K562 (cell line): ENCODE data around the gene RNF44. TPM values are rescaled to one million over a fixed set of nuclear protein-coding genes. Genes with fewer than 3 reads are reported as not detected.

ENCODE experiments used
- BCOR ChIP-seq: fragments of 450-650 bp; IDR thresholded peaks from 2 replicates; pipeline ENCODE4 v1.6.1; 2016
- CTBP1 ChIP-seq: fragments of 450-650 bp; IDR thresholded peaks from 2 replicates; pipeline ENCODE4 v1.6.1; 2016; ENCODE audit warnings: borderline replicate concordance
- DDX20 ChIP-seq: fragments of 450-650 bp; IDR thresholded peaks from 2 replicates; pipeline ENCODE4 v1.6.1; 2016; ENCODE audit warnings: missing genetic modification characterization, low read depth, mild to moderate bottlenecking, missing compliant biosample characterization, moderate library complexity
- HBP1 ChIP-seq: fragments of 450-650 bp; formaldehyde crosslinking; IDR thresholded peaks from 2 replicates; pipeline ENCODE4 v1.4.0; 2022; ENCODE audit warnings: missing genetic modification characterization
- NCOA6 ChIP-seq: fragments of 450-650 bp; IDR thresholded peaks from 2 replicates; pipeline ENCODE4 v1.6.1; 2017; ENCODE audit warnings: mild to moderate bottlenecking
- RAD21 ChIP-seq, 2 experiments: fragments of 250-450 bp in 1 of 2; fragments of 450-650 bp in 1 of 2; sonication (Bioruptor Pico) in 1 of 2; formaldehyde crosslinking in 1 of 2; IDR thresholded peaks in 1 of 2; conservative IDR thresholded peaks in 1 of 2; 2 replicates each; pipeline versions ENCODE4 v1.4.0 to v1.8.0; 2020 to 2022; ENCODE audit warnings: mild to moderate bottlenecking in 2 of 2, moderate library complexity in 1 of 2
- RBM25 ChIP-seq: fragments of 200-400 bp; formaldehyde crosslinking; IDR thresholded peaks from 2 replicates; pipeline ENCODE4 v1.6.1; 2018; ENCODE audit warnings: low read length, low read depth, moderate library complexity; ENCODE audit not compliant: severe bottlenecking
- SMAD2 ChIP-seq: fragments of 150-350 bp; IDR thresholded peaks from 2 replicates; pipeline ENCODE4 v1.6.1; 2014; ENCODE audit warnings: low read depth, mild to moderate bottlenecking, low read length
- SMARCA5 ChIP-seq: fragments of 450-650 bp; IDR thresholded peaks from 2 replicates; pipeline ENCODE4 v1.6.1; 2016
- SMC3 ChIP-seq: conservative IDR thresholded peaks from 2 replicates; pipeline ENCODE4 v1.6.1; 2011; ENCODE audit warnings: low read depth, low read length, improper control_type of control experiment; ENCODE audit not compliant: insufficient read depth
- TRIM28 ChIP-seq: fragments of 450-650 bp; IDR thresholded peaks from 2 replicates; pipeline ENCODE4 v1.6.1; 2017
- ZNF764 ChIP-seq: fragments of 250-450 bp; sonication (Bioruptor Pico); IDR thresholded peaks from 2 replicates; pipeline ENCODE4 v1.4.0; 2020; ENCODE audit warnings: low read depth, mild to moderate bottlenecking, moderate library complexity
- polyA plus RNA-seq, 8 experiments: library from polyadenylated mRNA; depleted of rRNA in 4 of 8; stranded (reverse) in 5 of 8; unstranded in 3 of 8; fragments of >200 nt; fragmentation: Nextera tagmentation in 2 of 8; fragmentation: Illumina TruSeq in 1 of 8; extraction: Ambion mirVana in 2 of 8; extraction: Trizol in 1 of 8; gene quantifications; 2 replicates each; pipeline versions ENCODE4 v1.2.1 to v1.2.3, GENCODE V29; 2011 to 2014; ENCODE audit warnings: inconsistent platforms in 1 of 8, missing spikeins in 1 of 8
- total RNA-seq, 7 experiments: library from RNA; depleted of rRNA in 6 of 7; stranded (reverse); fragments of >200 nt in 6 of 7; fragmentation: Illumina TruSeq in 2 of 7; extraction: Trizol in 2 of 7; gene quantifications; 2 replicates each; pipeline versions ENCODE4 v1.2.1 to v1.2.3, GENCODE V29; 2011 to 2021; ENCODE audit warnings: low replicate concordance in 1 of 7
- TF ChIP-seq, protein P1 (sequence below), 2 experiments: fragments of 250-450 bp in 1 of 2; fragments of 450-650 bp in 1 of 2; sonication (Bioruptor Pico) in 1 of 2; IDR thresholded peaks; 2 replicates each; pipeline versions ENCODE4 v1.6.1 to v1.8.0; 2016 to 2021; ENCODE audit warnings: mild to moderate bottlenecking in 2 of 2, moderate library complexity in 2 of 2, missing compliant biosample characterization in 1 of 2, missing genetic modification characterization in 1 of 2
- TF ChIP-seq, protein P2 (sequence below): IDR thresholded peaks from 2 replicates; pipeline ENCODE4 v1.6.1; 2016; ENCODE audit warnings: missing genetic modification characterization, missing compliant biosample characterization
- TF ChIP-seq, protein P3 (sequence below), 2 experiments: fragments of 450-650 bp in 1 of 2; sonication (generic) in 1 of 2; formaldehyde crosslinking in 1 of 2; IDR thresholded peaks; 2 replicates each; pipeline versions ENCODE4 v1.7.1 to v1.9.0; 2016 to 2022; ENCODE audit warnings: inconsistent platforms in 1 of 2, mild to moderate bottlenecking in 1 of 2, missing genetic modification reagents in 1 of 2

RNF44 gene
- total and polyA plus RNA-seq, 9 of the 15 experiments (the other 6 are each of a cell fraction or from before 2014, with no cell fraction given): 1.6 to 82.6 (median 7.4) TPM

- peak; percentile 93 for TF ChIP-seq ZNF764 (CRISPR knock-in tag)
- no peak for TF ChIP-seq DDX20
- TF ChIP-seq RBM25: peak; percentile 20
- TF ChIP-seq SMARCA5: 0 out of 2 replicates have a peak, but pooled peaks have one; percentile 18
- TF ChIP-seq, protein P1, sequence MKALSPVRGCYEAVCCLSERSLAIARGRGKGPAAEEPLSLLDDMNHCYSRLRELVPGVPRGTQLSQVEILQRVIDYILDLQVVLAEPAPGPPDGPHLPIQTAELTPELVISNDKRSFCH (CRISPR knock-in tag; IDR thresholded peaks at IDR 0.05): no peak
- TF ChIP-seq, protein P1 (tag; IDR thresholded peaks at IDR 0.05): no peak
- TF ChIP-seq CTBP1: peak; percentile 76
- peak in 1 of 2 experiments; percentile 69; a peak in 3 of 4 replicates for TF ChIP-seq RAD21 (CRISPR knock-in tag; conservative IDR thresholded peaks at IDR 0.05 in 1 of 2, IDR thresholded peaks at IDR 0.05 in 1 of 2)
- TF ChIP-seq HBP1 (CRISPR knock-in tag): no peak
- TF ChIP-seq TRIM28: no peak
- TF ChIP-seq, protein P2, sequence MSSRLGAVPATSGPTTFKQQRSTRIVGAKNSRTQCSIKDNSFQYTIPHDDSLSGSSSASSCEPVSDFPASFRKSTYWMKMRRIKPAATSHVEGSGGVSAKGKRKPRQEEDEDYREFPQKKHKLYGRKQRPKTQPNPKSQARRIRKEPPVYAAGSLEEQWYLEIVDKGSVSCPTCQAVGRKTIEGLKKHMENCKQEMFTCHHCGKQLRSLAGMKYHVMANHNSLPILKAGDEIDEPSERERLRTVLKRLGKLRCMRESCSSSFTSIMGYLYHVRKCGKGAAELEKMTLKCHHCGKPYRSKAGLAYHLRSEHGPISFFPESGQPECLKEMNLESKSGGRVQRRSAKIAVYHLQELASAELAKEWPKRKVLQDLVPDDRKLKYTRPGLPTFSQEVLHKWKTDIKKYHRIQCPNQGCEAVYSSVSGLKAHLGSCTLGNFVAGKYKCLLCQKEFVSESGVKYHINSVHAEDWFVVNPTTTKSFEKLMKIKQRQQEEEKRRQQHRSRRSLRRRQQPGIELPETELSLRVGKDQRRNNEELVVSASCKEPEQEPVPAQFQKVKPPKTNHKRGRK (tag): no peak
- TF ChIP-seq BCOR: no peak; the same call in 1 of the 2 replicates
- TF ChIP-seq SMAD2: no peak
- TF ChIP-seq, protein P3, sequence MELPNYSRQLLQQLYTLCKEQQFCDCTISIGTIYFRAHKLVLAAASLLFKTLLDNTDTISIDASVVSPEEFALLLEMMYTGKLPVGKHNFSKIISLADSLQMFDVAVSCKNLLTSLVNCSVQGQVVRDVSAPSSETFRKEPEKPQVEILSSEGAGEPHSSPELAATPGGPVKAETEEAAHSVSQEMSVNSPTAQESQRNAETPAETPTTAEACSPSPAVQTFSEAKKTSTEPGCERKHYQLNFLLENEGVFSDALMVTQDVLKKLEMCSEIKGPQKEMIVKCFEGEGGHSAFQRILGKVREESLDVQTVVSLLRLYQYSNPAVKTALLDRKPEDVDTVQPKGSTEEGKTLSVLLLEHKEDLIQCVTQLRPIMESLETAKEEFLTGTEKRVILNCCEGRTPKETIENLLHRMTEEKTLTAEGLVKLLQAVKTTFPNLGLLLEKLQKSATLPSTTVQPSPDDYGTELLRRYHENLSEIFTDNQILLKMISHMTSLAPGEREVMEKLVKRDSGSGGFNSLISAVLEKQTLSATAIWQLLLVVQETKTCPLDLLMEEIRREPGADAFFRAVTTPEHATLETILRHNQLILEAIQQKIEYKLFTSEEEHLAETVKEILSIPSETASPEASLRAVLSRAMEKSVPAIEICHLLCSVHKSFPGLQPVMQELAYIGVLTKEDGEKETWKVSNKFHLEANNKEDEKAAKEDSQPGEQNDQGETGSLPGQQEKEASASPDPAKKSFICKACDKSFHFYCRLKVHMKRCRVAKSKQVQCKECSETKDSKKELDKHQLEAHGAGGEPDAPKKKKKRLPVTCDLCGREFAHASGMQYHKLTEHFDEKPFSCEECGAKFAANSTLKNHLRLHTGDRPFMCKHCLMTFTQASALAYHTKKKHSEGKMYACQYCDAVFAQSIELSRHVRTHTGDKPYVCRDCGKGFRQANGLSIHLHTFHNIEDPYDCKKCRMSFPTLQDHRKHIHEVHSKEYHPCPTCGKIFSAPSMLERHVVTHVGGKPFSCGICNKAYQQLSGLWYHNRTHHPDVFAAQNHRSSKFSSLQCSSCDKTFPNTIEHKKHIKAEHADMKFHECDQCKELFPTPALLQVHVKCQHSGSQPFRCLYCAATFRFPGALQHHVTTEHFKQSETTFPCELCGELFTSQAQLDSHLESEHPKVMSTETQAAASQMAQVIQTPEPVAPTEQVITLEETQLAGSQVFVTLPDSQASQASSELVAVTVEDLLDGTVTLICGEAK (IDR thresholded peaks at IDR 0.05): no peak
- TF ChIP-seq, protein P3 (CRISPR knock-in tag; IDR thresholded peaks at IDR 0.05): no peak
- no peak for TF ChIP-seq NCOA6
- TF ChIP-seq SMC3: peak; percentile 80
Observed at GRCh38 chr5:176578391-176578808, 41.2 kb upstream of the RNF44 start (continued).
